GOT3 (cell line): ENCODE measurements around the gene ZEB2.

Source experiments
- DNase-seq: peaks from one replicate; lab custom pipeline; 2025; ENCODE audit warnings: mixed read lengths; lab: John Stamatoyannopoulos, UW

Gene ZEB2

DNA sequence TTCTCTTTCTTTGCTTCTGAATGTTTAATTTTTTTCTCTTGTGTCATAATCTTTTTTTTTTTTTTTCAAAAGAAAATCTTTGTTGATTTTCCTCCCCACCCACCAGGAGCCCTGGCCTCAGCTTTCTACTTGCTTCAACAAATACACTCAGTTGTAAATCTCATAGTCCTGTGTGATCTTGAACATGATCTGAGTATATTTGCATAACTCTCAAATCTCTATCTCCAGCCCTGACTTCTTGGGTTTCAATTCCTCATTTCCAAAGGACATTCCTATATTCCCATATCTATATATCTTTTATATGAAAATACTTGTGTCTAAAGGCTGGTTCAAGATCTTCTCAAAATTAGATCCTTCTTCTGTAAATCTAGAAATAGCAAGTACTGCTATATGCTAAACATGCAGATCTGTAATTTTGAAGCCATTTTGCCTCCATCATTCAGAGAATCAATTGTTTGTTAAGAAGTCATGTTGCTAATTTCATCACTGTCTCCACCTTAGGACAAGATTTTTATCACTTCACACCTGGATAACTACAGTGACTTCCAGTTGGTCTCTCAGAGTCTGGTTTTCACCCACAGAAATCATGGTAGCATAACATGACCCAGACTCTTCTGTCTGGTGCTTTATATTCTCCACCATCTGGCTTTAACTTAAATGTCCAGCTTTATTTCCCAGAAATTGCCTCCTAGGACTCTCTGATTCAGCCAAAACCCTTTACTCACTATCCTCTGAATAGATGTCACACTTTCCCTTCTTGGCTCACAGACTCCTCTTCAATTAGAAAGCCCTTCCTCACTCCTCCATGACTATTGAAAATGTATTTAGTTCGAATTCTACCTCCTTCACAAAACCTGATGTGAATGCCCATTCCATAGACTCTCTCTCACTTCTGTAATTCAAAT lies 98.1 kb downstream of the ZEB2 start:
- DNase-seq, result no peak

DNA sequence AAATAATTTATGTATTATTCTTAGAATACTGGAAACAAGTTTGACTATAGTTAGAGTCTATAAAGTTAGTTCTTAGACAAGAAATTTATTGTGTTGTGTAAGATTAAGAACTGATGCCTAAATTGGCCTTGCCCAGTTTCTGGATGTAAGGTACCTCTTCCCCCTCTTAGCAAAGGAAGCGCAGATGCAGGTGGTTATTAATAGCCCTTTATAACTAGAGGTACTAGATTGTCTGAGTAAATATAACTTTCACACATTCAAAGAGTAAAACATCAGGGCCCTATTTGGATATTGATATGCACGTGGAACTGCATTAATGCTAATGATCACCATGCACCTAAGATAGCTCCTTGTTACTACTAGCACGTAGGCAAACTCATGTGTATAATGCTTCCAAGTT lies 100.7 kb downstream of the ZEB2 start:
- DNase-seq, result no peak

DNA sequence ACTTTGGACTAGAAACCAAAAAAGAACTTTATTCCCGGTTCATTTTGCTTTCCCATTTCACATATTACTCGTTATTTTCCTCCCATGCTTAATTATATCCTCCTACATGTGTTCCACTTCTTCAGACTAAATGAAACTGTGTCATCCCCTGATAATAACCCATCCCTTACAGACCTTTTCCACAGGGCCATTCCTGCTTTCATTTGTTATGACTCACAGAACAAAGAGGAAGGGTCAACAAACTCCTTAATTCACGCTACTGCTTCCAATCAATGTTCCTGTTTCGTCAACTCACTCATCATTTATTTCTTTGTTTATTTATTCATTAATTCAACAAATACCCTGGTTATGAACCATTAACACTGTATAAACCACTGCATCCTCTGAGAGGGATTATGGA lies 104.5 kb downstream of the ZEB2 start:
- DNase-seq, result no peak

DNA sequence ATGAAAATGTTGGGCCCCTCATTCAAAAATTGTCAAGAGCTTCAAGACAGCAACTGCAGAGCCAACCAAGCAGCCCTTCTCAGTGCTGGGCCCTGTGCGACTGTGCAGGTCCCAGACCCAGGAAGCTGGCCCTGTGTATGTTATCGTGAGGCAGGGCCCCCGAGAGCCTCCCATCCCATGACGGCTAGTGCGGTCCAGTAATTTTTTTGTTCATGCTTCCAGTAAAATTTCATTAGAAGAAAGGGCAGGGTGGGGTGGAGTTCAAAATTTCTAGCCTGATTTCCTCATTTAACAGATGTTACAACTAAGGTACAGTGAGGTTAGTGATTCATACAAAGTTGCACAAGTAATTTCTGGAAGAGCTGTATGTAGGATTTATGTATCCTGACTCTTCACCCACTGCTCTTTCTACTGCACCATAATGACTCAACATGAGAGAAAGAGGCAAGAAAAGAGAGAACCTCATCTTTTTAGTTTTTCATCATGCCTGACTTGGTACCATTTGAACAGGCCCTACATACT lies 105.5 kb downstream of the ZEB2 start:
- DNase-seq, result no peak

DNA sequence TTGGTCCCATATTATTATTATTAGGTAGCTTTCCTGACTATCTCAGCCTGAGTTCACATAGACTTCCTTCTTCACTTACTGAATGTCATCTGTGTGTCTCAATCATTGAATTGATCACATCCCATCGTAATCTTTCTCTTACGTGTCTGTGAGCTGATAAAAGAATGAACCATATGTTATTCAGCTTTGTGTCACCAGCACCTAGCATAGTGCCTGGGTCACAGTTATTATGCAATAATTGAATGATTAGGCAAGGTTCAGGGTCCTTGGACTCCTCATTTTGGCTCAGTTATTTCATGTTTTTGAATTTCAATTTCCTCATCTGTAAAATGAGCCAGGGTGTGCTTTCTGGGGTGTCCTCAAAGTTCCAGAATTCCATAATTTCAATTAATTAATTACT lies 107.2 kb downstream of the ZEB2 start:
- no peak for DNase-seq

DNA sequence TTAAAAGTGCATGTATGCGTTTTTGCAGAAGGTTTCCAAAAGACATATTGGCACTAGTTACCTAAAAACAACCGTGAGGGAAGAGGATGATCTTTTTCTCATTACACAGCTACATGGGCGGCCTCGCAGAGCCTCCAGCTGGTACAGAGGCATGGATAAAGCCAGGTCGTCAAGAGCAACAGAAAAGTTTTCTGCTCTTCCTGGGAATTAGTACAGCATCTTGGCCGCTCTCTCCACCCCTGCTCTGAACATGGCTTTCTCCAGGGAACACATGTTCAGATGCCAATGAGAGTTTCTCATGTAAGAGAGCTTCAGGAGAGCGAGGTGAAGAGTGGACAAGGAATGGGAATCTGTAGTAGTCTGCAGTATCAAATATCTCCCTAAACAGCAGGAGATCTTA lies 108.4 kb downstream of the ZEB2 start:
- DNase-seq, result no peak

DNA sequence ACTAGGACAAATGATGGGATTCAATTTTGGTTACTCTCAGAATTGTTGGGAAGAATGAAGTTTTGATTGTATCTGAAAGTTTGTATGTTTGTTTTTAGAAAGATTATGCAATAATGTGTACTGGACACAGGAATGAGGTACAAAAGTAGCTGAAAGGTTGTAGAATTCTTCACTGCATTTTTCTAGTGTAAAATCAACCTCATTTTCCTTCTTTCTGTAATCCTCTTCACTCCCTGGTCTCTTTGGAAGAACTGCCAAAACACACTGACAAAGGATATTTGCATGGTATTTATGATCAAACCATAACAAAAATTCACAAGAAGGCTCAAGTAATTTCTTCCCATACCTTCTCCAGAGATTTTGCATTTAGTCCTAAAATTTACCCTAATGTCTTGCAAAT lies 110.7 kb downstream of the ZEB2 start:
- no peak for DNase-seq

DNA sequence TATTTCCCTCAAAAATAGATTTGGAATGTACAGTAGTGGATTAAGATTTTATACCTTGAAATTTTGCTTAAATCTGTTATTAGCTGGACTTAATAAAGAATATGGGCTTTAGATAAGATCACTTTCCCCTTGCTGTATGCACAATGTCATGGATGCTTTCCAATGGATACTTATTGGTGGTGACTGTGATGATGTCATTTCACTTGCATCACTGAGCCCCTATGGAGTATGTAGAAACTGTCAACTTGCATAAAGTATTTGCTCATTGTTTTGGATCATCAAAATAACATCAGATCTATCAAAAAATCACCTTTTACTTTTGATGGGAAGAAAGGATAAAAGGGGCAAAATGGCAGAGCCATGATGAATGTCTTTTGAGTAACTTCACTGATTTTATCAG lies 112.7 kb downstream of the ZEB2 start:
- DNase-seq, result no peak

DNA sequence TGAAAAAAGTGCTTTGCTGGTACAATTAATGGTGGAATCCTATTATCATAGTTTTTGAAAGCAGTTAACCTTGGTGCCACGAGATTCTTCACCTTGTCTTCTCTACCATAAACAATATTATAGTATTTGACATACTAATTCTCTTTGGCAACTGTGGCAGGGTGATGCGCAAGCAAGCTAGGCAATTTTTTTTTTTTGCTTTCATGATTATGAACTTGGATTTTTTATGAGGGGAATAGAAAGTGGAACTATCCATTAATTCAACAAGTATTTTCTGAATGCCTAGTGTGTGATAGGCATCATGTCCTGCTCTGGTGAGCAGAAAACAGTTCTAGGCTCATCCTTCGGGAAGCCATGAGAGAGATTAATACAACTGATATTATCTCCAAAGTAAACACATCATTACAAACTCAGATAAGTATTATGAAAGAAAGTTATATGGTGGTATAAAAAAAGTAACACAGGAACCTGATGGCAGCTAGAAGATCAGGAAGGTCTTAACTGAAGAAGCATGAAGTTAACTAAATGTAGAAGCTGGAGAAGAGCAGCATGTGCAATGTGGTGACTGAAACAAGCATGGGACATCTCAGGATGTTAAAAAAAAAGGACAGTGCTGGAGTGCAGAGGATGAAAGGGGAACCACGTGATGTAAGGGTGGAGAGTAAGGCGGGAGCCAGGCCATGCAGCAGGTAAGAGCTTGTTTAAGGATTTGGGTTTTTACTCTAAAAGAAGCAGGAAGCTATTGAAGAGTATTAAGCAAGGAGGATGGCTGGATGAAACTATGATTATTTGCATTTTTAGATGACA lies 113.7 kb downstream of the ZEB2 start:
- no peak for DNase-seq

DNA sequence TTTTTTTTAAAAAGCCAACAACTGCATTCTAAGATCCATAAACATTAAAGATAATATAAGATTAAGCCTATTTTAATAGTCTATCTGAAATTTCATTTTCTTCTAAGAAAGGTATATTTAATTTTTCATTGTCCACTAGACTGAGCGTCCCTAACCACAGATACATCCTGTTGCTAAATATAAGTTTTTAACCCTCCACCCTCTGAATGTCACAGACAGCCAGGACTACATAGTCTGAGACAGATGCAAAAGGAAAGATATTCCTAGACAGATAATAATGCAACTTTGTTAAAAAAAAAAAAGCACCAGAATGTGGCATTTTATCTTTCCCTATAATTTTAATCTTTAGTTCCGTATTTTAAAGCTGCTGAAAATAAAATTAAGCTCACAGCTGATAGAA lies 114.6 kb downstream of the ZEB2 start:
- no peak for DNase-seq

DNA sequence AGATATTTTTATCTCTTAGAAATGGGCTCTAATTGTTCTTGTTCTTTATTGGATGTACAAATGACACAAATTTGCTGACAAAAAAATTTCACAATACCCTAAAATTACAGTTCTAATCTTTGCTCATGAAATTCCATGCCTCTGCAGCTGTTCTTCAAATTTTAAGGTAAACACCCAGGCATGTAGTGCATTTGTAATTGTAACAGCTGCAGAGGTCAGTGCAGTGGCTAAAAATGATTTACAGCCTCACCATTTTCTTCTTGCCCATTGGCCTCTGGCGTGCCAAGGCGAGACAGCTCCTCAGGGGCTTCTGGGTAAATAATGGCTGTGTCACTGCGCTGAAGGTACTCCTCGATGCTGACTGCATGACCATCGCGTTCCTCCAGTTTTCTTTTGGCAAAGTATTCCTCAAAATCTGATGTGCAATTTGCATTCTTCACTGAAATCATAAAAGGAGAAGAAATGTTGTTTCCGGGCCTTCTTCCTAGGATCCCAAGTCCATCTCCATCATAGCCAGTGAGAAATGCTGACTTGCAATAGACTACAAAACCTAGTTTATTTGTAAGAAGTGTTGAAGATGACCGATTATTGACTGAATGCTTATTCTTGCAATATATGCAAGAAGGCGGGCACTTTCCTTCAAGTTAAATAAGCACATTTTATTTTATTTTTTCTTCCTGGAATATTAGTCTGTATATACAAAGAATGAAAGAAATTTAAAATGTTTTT lies 115.2 kb downstream of the ZEB2 start:
- no peak for DNase-seq

DNA sequence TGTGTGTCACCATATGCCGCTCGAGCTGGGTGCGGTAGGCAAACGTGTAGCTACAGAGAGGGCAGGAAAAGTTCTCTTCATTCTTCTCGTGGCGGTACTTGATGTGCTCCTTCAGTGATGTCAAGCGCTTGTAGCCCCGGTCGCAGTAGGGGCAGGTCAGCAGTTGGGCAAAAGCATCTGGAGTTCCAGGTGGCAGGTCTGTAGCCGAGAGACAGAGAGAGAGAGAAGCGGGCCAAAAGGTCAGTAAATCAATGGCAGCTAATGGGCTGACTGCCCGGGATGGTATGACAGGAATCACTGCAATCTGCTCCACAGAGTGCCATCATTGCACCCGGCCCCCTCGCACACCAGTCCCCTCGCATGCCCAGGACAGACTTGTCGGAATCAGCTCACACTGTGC lies 116.0 kb downstream of the ZEB2 start:
- DNase-seq, result no peak

DNA sequence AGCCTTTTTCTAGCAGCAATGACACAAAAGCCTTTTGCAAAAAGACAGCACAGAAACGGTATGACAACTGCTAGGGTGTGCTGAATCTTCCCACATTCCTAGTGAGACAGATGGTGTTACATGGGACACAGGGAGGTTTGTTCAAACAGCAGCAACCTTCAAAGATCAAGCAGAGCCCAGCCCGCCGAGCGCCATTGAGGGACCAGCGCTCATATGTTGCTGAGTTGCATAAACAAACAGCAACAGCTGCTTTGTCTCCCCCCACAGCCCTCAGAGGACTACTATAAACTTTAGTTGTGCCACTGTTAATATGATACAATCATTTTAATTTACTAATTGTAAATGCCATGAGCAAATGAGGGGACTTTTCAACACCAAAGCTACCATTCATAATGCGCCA lies 117.7 kb downstream of the ZEB2 start:
- no peak for DNase-seq

DNA sequence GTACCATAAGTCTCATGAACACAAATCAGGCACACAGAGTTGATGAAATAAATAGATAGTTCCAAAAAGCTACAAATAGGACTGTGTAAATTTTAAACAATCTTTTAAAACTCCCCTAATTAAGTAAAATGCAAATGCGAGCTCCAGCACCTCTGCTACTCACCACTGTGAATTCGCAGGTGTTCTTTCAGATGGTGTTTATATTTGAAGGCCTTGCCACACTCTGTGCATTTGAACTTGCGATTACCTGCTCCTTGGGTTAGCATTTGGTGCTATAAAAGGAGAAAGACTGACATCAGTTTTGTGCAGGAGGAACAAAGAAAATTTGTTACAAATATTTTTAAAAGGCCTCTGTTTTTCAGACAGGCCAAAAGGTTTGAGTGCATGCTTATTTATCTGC lies 118.9 kb downstream of the ZEB2 start:
- DNase-seq, result no peak

DNA sequence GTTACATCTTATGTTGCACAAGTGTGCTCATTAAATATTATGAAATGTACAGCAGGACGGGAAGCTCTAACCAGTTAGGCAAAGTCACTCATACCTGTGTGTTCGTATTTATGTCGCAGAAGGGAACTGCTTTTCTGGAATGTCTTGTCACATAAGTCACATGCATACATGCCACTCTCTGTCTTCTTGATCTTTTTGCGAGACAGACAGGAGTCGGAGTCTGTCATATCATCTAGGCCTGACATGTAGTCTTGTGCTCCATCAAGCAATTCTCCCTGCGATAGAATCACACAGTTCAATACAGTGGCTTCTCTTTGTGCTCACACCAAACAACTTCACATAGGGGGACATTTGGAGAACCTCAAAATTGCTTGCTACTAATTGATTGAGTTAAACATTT lies 123.6 kb downstream of the ZEB2 start:
- no peak for DNase-seq

DNA sequence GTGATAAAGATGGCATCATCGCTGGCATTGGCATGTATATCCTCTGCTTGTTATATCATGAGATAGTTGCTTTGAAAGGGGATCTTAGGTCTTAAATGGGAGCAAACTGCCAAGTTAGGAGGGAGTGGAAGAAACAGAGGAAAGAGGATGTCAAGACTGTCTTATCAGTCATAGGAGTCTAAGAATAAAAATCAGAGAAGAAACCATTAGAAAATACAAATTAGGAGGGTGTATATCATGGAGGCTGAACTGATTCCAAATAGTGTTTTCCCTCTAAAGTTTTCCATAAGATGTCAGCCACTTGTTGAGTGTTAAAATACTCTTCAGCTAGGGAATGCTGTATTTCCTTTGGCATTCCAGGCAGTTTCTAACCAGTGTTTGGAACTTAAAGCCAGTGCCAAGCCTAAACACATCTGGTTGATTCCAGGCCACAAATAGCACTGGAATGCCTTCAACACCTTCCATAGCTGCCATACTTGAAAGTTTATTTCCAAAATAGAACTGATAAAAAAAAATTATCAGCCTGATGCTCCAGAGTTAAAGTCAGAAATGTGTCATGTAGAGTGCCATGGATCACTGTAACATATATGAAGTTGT lies 129.4 kb downstream of the ZEB2 start:
- DNase-seq, result no peak

DNA sequence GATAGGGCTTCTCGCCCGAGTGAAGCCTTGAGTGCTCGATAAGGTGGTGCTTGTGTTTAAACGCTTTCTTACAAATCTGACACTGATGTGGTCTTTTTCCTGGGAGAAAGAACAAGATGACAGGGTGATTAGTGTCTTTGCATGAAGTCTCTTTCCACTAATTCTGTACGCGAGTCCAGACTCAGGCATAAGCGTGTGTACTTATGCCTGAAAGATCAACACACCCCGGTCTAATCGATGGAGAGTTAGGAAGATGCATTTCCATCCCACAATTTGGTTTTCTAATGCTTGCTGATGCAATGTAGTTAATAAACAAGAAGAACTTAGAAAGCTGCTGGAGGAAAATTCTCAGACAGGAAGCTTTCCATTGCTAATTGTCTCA lies 130.0 kb downstream of the ZEB2 start:
- no peak for DNase-seq

DNA sequence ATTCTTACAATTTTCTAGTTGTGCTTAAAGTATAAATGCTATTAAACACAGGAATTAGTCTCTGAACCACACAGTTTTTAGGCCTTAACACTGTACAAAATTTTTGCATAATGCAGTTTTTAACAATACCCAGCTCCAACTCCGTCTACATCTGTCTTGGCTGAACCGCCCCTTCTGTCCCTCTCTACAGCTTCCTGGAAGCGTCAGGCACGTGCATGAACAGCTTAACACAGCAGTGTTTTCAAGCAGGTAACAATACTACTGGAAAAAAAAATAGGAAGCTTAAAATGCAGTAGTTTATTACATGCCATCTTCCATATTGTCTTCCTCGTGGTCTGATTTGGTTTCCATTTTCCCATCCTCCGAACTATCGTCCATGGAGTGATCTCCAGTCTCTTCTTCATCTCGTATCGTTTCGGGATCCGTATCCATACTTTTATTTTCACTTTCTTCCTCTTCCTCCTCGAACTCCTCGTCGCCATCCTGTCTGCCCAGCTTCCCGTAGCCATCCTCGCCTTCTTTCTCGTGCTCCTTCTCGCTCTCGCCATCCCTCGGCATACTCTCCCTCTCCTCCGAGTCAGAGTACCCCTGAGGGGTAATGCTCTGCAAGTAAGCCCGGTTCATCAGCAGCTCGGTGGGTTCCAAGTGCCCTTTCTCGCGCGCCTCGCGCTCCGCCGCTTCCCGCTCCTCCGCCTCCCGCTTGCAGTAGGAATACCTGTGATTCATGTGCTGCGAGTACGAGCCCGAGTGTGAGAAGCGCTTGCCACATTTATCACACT lies 130.6 kb downstream of the ZEB2 start:
- no peak for DNase-seq

DNA sequence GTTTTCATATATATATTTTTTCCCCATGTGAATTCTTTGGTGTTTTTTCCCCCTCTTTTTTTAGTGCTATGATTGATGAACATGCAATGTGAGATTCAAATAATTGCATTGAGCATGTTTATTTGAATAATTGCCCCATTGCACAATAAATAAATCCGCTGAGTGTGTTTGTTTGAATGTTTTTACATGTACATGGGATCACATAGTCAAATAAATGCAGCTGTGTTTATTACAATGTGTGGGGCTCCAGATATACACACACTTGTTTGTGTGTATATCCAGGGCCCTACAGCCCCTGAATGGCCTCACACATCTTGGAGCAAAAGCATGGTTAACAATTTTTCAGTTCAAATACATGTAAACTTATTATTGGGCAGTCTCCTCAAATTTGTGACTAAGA lies 134.5 kb downstream of the ZEB2 start:
- no peak for DNase-seq

DNA sequence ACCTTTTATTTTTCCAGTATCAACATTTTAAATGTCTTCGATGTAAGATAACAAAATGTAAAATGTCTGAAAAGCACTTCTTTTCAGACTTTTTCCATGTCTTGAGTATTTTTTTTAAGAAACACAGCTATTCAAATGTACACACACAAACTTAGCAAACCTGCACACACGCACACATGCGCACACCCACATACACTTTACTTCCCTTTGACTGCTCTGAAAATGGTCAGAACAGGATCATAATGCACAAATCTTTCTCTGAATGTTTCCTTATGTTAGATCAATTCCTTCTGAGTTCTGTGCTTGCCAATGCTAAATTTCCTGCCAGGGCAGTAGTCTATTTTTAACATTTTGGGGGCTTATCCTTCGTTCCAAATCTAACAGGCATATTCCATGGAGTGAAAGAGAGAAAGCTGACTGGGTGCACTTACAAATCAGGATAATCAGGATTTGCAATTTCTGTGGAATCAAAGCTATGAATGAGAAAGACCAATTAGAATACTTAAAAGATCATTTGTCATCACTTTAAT lies 136.3 kb downstream of the ZEB2 start:
- DNase-seq, result no peak

DNA sequence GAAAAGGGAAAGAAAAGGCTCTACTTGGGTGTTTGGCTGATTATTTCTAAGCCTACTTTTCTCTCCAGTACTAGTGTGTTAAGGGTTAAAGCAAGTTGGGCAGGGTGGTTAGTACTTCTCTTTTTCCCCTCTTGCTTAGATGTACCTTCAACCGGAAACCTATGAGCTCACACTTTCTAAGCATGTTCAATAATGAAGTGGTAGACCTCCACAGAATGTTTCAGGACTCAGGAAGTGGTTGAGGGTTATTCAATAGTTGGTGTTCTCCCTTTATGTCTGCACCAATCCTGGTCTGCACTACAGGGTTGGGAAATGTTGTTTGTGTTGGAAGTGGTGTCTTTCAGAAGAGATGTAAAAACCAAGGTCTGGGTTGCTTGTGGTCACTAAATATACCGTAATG lies 137.1 kb downstream of the ZEB2 start:
- DNase-seq, result no peak
